SK-MEL-5 (cell line): ENCODE results near the gene C2orf76. TPM values are rescaled to one million over a fixed set of nuclear protein-coding genes. Genes with fewer than 3 reads are reported as not detected.

Source experiments
- DNase-seq: peaks from one replicate; pipeline ENCODE4 v3.0.0-alpha.2; 2016; ENCODE audit warnings: low read depth, low spot score
- in situ Hi-C: cut with HindIII; loops from 2 replicates; pipeline ENCODE4 v1.10.0; 2016; ENCODE audit warnings: low sequenced_read_pairs, high pct_unique_total_duplicates, low pct_unique_long_range_greater_than_20kb
- total RNA-seq: library from RNA; depleted of rRNA; stranded (reverse); fragments of >200 nt; shearing (Covaris generic); gene quantifications from 2 replicates; pipeline ENCODE4 v1.2.3, GENCODE V29; 2014; rRNA removed

Gene C2orf76
- total RNA-seq, 1 experiment from 2014 or later: 23.8 TPM

DNA sequence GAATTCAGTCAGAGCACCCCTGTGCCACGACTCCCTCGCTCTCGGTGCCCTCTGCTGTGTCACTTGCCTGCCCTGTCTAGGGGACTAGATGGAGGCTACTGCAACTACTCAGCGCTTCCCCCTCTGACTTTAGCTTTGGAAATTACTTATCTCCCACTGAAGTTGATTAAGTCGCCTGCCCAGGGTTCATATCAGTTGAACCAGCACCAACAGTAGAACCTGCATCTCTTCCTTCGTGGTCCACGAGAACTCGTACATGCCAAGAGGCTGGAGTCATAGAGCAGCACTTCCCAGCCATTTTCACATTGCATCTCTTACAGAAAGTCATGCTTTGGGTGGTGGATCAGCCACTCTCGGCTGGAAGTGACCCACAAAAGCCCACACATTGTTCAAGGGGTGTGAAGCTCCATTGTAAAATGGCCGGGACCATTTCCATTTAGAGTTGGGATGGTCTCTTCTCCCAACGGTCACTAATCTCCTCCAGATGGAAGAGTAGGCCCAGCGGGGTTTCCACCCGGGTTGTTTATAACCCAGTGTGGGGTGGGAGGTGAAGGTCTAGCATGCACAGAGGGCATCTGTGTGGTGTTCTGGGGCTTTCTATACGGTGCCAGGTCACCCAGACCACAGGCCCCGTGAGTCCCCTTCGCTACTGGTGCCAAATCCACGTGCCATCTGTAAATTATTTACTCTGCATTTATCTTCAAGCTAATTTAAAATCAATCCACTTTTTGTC, 105.0 kb downstream of the C2orf76 start:
- no peak for DNase-seq
- in situ Hi-C loops: no loop called here

- no peak for DNase-seq
- in situ Hi-C loops: no loop called here
These were observed 105.8 kb downstream of the C2orf76 start for GRCh38 chr2:119260646-119261492.

DNA sequence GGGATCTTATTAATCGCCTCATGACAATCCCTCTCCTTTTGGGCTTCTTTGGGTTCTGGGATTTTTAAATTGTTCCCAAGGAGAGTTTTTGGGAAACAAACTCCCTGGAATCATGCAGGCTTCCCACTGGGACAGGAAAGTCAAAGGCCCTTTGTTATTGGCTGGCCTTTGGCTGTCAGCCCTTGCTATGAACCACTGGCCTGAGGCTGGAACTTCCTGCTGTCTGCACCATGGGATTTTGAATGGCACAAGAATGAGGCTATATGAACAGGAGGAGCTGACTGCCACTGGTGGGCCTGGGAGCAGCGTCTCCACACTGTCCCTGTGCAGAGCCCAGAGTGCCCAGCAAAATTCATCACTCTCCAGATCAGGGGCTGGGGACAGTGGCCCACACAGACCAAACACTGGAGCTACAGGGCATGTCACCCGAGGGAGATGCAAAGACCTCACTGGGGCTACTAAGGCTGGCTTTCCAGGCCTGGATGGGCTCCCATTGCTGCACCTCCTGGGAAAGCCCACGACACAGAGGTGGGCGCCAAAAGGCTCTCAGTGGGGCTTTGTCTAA, 107.3 kb downstream of the C2orf76 start:
- in situ Hi-C loops: no loop called here
- peak; percentile 91 for DNase-seq

- DNase-seq: no peak
- in situ Hi-C loops: no loop called here
These were observed 109.4 kb downstream of the C2orf76 start for GRCh38 chr2:119257198-119257597.

DNA sequence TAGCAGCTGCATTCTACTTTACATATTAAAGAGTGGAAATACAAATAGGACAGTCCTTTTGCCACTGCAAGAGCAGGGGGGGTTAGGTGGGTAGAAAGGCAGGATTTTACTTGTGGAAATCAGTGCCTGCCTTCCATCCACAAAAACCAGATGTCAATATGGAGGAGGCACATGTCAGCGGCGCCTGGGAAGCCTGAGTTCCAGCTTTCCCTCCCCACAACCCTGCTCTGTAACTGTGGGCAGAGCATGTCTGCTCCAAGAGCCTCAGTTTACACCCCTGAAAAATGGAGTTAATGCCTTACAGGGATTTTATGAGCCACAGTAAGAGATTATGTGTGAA, 110.1 kb downstream of the C2orf76 start:
- no peak for DNase-seq
- in situ Hi-C loops: no loop called here

DNA sequence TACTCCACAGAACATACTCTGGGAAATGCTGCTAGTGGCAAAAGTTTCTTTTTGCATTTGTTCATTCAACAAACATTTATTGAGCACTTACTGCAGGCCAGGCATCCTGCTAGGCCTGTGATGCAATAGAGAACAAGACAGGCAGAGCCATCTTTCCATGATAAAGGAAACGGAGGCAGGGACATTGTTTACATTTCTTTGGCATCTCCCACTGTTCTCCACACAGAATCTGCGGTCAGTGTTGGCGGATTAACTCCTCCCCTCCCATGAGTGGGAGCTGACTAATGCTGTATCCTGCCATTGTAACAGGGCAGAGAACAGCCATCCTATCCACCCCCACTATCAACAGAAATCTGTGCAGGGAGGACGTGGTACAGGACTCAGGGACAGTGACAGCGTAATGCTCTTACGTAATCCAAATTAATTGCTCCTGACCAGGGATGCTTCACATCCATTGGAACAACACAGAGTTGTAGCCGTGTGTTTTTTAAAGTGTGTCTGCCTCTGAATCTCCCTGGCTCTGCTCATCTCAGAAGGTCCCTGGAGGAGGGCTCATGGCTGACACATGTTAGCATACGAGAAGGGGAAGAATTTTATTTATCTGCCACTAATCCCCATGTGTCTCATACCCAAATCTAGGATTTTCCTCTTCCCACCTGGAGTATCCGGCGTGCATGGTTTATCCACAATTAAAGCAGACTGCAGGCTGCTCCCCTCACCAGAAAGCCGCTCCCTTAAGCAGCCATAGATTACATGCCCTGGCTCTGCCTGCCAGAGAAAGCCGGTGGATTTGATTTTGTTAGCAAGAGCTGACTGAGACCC, 110.7 kb downstream of the C2orf76 start:
- DNase-seq: peak; percentile 41
- in situ Hi-C loops: no loop called here

GRCh38 chr2:119254601-119255080, 112.0 kb downstream of the C2orf76 start:
- in situ Hi-C loops: no loop called here
- DNase-seq: no peak

DNA sequence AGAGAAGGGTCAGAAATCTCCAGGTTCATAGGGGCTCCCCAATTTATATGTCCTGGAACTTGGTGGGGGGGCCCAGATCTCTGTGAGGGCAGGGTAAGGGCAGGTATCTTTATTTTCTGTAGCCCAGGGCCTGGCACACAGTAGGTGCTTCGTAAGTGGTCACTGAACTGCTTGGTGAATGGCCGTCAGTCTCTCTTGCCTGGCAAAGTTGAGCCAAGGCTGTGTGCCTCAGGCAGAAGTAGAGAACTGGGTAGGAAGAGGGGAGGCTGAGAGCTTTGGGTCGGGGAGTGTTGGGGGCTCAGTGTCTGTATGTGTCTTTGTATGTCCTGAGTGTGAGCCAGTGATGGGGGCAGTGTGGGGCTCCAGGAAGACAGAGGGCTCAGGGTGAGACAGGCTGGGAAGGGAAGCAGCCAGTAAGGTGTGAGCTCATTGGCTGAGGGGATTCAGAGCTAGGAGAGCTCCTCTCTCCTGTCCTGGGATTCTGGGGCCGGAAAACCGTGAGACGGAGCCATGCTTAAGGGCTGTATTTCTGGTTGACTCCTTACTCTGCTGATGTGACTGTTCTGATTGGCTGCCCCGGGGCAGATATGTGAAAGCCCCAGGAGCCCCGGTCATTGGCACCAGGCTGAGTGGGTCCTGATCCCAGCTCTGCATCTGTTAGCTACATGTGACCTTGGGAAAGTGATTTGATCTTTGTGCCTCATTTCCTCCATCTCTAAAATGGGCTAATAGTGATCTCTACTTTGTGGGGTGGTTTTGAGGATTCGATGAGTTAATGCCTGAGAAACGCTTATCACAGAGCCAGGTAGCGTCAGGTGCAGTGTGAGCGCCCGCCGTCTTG, 112.7 kb downstream of the C2orf76 start:
- no peak for DNase-seq
- in situ Hi-C loops: no loop called here

DNA sequence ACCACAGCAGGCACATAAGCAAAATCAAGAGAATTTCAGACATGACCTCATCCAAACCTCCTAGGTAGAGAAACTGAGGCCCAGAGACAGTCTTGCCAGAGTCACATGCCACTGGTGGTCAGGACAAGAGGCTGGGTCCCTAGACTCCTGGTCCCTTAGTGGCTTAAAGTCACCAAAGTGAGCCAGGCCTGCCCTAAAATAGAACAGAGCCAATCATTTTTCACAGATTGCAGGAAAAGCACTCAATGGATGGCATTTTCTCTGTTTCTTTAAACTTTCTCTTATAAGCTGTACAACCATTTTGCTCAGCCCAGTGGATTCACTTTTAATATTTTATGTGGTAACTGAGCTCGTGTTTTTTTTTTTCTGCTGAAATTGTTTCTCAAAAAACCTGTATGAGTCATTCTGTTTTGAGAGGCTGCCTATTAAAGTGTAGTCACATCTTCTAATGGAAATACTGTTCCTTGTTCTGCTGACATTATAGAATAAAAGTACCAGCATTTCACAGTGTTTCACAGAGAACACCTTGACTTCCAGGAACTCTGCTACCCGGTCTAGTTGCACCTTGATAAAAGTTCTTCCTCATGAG, 113.4 kb downstream of the C2orf76 start:
- in situ Hi-C loops: no loop called here
- no peak for DNase-seq

Other genes starting within 250 kb of the C2orf76 start
- gene C1QL2, start 208.1 kb downstream of the C2orf76 start, total RNA-seq: not detected in 2 replicates
- 6.0 and 8.5 TPM in 2 replicates for gene STEAP3, start 143.0 kb downstream of the C2orf76 start, total RNA-seq
- 237 and 247 TPM in 2 replicates for gene DBI, start 143 bp upstream of the C2orf76 start, total RNA-seq
- gene TMEM37, start 65.0 kb upstream of the C2orf76 start, total RNA-seq: not detected in 2 replicates
- not detected in 2 replicates for gene SCTR, start 157.6 kb upstream of the C2orf76 start, total RNA-seq
- gene CFAP221, start 177.6 kb upstream of the C2orf76 start, total RNA-seq: not detected in 2 replicates